Heart right ventricle (tissue), 16 donors: Measurements from ENCODE around the gene SLC2A10. TPM values are rescaled to one million over a fixed set of nuclear protein-coding genes. Genes with fewer than 3 reads are reported as not detected.

Source experiments
- ATAC-seq, 8 donors: fragments of 200-7000 bp; cut with Tn5 transposase; one replicate each; pipeline ENCODE4 v1.9.1; 2020; ENCODE audit warnings: mild to moderate bottlenecking in 8 of 8, moderate library complexity in 8 of 8, moderate number of reproducible peaks in 1 of 8
- DNase-seq, 2 donors: peaks; one replicate each; pipeline ENCODE4 v3.0.0-alpha.2; 2020
- H3K27ac ChIP-seq, 10 donors: fragments of 200-600 bp; sonication (generic) in 2 of 10; one replicate each; pipeline versions ENCODE4 v1.5.0 to v1.8.0; 2020 to 2022; ENCODE audit warnings: mild to moderate bottlenecking in 3 of 10
- H3K27me3 ChIP-seq, 7 donors: fragments of 200-600 bp; one replicate each; pipeline ENCODE4 v1.8.0; 2021 to 2022; ENCODE audit warnings: mild to moderate bottlenecking in 2 of 7
- H3K36me3 ChIP-seq, 9 donors: fragments of 200-600 bp; sonication (generic) in 1 of 9; one replicate each; pipeline versions ENCODE4 v1.5.0 to v1.8.0; 2020 to 2022; ENCODE audit warnings: mild to moderate bottlenecking in 2 of 9
- H3K4me1 ChIP-seq, 9 donors: fragments of 200-600 bp; sonication (generic) in 1 of 9; one replicate each; pipeline versions ENCODE4 v1.5.0 to v1.8.0; 2020 to 2022; ENCODE audit warnings: mild to moderate bottlenecking in 4 of 9
- H3K4me3 ChIP-seq, 10 donors: fragments of 200-600 bp; sonication (generic) in 2 of 10; one replicate each; pipeline versions ENCODE4 v1.5.0 to v1.8.0; 2020 to 2022; ENCODE audit warnings: mild to moderate bottlenecking in 7 of 10, moderate library complexity in 2 of 10
- H3K9me3 ChIP-seq, 11 donors: fragments of 200-600 bp in 10 of 11; sonication (generic) in 2 of 11; one replicate each; pipeline versions ENCODE4 v1.5.0 to v1.8.0; 2013 to 2022; ENCODE audit warnings: mild to moderate bottlenecking in 2 of 11, control low read depth in 1 of 11, moderate library complexity in 1 of 11
- WGBS, 2 donors: extraction: QIAGEN DNeasy Blood & Tissue Kit; methylation state at CpG; one replicate each; pipeline ENCODE4 v1.1.7; 2013; ENCODE audit warnings: inconsistent platforms in 1 of 2; 5-methylcytosine and 5-hydroxymethylcytosine counted together
- intact Hi-C, 10 donors: fragments of 100-400 bp; cut with DNase I; formaldehyde crosslinking; loops; one replicate each; pipeline versions ENCODE4 v1.11.1 to v1.14.2; 2022
- polyA plus RNA-seq, 2 donors: library from polyadenylated mRNA; stranded (reverse); fragments of 200-250 nt; gene quantifications; one replicate each; pipeline ENCODE4 v1.2.3, GENCODE V29; 2013
- total RNA-seq, 10 donors: library from RNA; stranded (reverse); fragmentation: NEBNext Ultra II Directional in 3 of 10; extraction: Animal tissue kit (Norgen Biotek cat#: 25700) in 3 of 10; gene quantifications; one replicate each; pipeline versions ENCODE4 v1.2.1 to v1.2.4, GENCODE V29; 2021 to 2023
- TF ChIP-seq, protein P1 (sequence below), 9 donors: fragments of 200-600 bp; sonication (generic) in 2 of 9; IDR thresholded peaks; one replicate each; pipeline versions ENCODE4 v1.5.0 to v1.8.0; 2021 to 2022; ENCODE audit warnings: antibody characterized with exemption in 9 of 9, mild to moderate bottlenecking in 5 of 9, moderate library complexity in 1 of 9
- donor health status: Arrhythmogenic right ventricular cardiomyopathy.
- donor health status: ischemic (EF 13 %, LVEDD 7.1; RV severe dilation, severe dysfunction).
- donor health status: healthy with polysubstance abuse.
- donor health status: DM: no; HTN: yes; CAD: no.
- donor health status: DM: no; HTN: no; CAD: no.
- donor health status: ischemic (EF 25% LVEDD 6.9; RV normal size, moderate dysfunction).
- donor health status: ischemic (EF 25% LVEDD 5.7; RV mildly dilated, moderate dysfunction).
- donor health status: healthy.
- donor health status: DM: yes; HTN: yes; CAD: no.
- donor health status: Ischemic cardiomyopathy.
- donor health status: ischemic (EF 35%, LVEDD 5.7; RV mildly dilated, moderate dysfunction).
- donor health status: nonischemic (EF 11% LVEDD 7.7; RV severe dilation, severe dysfunction).
- donor health status: DM: yes; HTN: yes; CAD: no.
- donor health status: PGD.
- donor health status: ischemic (EF 29% LVEDD 5.4; RV normal size, mild dysfunction).
- donor health status: nonischemic (EF 23%, LVEDD 6.1; RV moderate dilation, normal function).

SLC2A10 gene
- total and polyA plus RNA-seq, 12 donors: 1.1 to 5.2 (median 2.5) TPM

DNA sequence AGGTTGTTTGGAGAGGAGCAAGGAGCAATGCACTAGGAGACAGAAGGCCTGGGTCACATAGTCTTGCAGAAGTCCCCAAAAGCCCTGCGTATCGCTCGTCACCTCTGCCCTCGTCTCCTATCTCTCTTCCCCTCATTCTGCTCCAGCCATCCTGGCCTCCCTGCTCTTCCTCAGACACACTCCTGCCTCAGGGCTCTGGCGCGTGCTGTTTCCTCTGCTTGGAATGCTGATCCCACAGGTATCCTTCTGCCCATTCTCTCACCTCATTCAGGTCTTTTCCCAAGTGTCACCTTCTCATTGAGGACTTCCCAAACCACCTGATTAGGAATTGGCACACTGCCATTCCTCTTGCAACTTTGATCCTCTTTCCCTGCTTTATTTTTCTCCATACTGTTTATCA, 9.0 kb upstream of the SLC2A10 start:
- Histone ChIP-seq H3K9me3 (peaks cover 0 to 4% (median 0%) of the 10 kb centered on the region in 11 donors), H3K27ac (no peak overlapping the region), H3K4me1 (no peaks in the 10 kb centered on the region), H3K27me3 (peaks cover 0 to 27% (median 13%) of the 10 kb centered on the region in 7 donors), H3K36me3 (no peaks in the 10 kb centered on the region), H3K4me3 (no peak overlapping the region)
- TF ChIP-seq, protein P1, sequence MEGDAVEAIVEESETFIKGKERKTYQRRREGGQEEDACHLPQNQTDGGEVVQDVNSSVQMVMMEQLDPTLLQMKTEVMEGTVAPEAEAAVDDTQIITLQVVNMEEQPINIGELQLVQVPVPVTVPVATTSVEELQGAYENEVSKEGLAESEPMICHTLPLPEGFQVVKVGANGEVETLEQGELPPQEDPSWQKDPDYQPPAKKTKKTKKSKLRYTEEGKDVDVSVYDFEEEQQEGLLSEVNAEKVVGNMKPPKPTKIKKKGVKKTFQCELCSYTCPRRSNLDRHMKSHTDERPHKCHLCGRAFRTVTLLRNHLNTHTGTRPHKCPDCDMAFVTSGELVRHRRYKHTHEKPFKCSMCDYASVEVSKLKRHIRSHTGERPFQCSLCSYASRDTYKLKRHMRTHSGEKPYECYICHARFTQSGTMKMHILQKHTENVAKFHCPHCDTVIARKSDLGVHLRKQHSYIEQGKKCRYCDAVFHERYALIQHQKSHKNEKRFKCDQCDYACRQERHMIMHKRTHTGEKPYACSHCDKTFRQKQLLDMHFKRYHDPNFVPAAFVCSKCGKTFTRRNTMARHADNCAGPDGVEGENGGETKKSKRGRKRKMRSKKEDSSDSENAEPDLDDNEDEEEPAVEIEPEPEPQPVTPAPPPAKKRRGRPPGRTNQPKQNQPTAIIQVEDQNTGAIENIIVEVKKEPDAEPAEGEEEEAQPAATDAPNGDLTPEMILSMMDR (IDR thresholded peaks at IDR 0.05): no peak
- DNase-seq (no peak), ATAC-seq (no peak)
- 54 to 67% methylated on average over 6 of the region's 6 CpGs for WGBS, 2 donors
- intact Hi-C loops: no loop called here

DNA sequence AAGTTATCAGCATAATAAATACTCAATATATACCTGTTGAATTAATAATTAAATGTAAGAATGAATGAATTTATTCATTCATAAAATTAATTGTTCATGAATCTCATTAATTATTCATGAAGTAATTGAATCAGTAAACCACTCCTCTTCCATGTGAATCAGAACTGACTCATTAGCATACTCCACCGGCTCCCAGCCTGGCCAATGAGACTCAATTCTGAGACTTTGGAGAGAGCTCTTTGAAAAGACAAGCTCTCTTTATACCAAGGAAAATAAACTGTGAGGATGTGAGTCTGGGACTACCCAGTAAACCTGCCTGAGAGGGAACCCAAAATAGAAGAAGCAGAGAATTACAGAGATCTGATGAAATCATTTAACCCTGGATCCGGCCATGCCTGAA, 8.4 kb upstream of the SLC2A10 start:
- H3K27me3 ChIP-seq: peaks cover 0 to 27% (median 13%) of the 10 kb centered on the region in 7 donors
- no peak for ATAC-seq
- no peak overlapping the region for H3K4me3 ChIP-seq
- no peaks in the 10 kb centered on the region for H3K36me3 ChIP-seq
- H3K9me3 ChIP-seq: peaks cover 0 to 4% (median 0%) of the 10 kb centered on the region in 11 donors
- no peak overlapping the region for H3K27ac ChIP-seq
- H3K4me1 ChIP-seq: no peaks in the 10 kb centered on the region
- TF ChIP-seq, protein P1 (IDR thresholded peaks at IDR 0.05): no peak
- no peak for DNase-seq
- 79 to 85% methylated on average over 2 of the region's 2 CpGs for WGBS, 2 donors
- intact Hi-C loops: no loop called here

DNA sequence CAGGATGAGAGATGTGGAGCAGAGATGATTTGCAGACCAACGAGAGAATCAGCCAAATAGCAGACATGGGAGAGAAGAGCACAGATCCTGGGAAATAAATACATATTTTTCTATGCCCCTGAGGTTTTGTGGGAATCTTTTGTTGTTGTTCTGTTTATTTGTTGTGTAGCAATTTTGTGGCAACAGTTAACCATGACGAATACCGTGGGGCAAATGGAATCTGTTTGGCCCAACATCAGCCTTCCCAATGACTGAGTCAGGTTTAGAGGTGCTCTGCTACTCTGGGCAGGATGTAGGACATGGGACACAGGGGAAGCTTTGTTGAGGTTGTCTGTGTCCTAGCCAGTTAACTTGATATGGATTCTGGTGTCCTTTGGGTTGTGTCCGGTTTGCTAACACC, 7.9 kb upstream of the SLC2A10 start:
- Histone ChIP-seq H3K4me3 (no peak overlapping the region), H3K36me3 (no peaks in the 10 kb centered on the region), H3K27ac (no peak overlapping the region), H3K9me3 (peaks cover 0 to 8% (median 2%) of the 10 kb centered on the region in 11 donors), H3K4me1 (no peaks in the 10 kb centered on the region), H3K27me3 (peaks cover 0 to 27% (median 13%) of the 10 kb centered on the region in 7 donors)
- intact Hi-C loops: no loop called here
- 67 to 70% methylated on average over 4 of the region's 4 CpGs for WGBS, 2 donors
- DNase-seq: no peak
- TF ChIP-seq, protein P1 (IDR thresholded peaks at IDR 0.05): no peak
- no peak for ATAC-seq

DNA sequence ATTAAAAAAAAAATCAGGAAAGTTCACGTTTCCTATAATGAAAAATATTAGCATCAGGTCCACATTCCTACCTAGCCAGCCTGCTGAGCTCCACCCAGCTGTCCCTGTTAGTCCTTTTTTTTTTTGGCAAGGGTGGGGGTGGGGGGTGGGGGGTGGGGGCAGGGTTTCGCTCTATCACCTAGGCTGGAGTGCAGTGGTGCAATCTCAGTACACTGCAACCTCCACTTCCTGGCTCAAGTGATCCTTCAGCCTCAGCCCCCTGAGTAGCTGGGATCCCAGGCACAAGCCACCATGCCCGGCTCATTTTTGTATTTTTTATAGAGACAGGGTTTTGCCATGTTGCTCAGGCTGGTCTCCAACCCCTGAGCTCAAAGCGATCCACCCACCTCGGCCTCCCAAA, 7.5 kb upstream of the SLC2A10 start:
- intact Hi-C loops: no loop called here
- DNase-seq: no peak
- no peaks in the 10 kb centered on the region for H3K36me3 ChIP-seq
- peaks cover 0 to 12% (median 3%) of the 10 kb centered on the region in 11 donors for H3K9me3 ChIP-seq
- H3K27ac ChIP-seq: no peak overlapping the region
- WGBS, 2 donors: 79 to 81% methylated on average over 5 of the region's 5 CpGs
- H3K4me1 ChIP-seq: no peaks in the 10 kb centered on the region
- no peak for ATAC-seq
- TF ChIP-seq, protein P1 (IDR thresholded peaks at IDR 0.05): no peak
- no peak overlapping the region for H3K4me3 ChIP-seq
- H3K27me3 ChIP-seq: peaks cover 0 to 27% (median 13%) of the 10 kb centered on the region in 7 donors
